ENCODE results near the gene CPB1.

The CPB1 gene

DNA sequence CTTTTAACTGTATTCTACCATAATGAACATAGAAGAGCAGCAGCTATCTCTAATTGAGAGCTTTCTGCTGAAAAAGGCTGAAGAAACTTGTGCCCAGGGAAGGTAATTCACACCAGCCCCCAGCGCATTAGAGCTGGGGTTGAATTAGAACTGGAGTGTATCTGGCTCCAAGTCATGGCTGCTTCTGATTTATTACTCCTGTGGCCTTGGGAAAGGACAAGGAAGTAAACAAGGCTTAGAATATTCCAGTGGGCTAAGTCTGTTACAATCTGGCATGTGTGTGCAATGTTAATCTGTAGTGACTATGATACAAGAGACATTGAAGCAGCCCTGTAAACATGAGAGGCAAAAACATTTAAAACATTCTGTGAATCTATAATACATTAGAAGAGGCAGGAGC is 55.6 kb downstream of the CPB1 start:
- no peak overlapping the region for H3K4me3 ChIP-seq (ENCODE audit: control insufficient read depth, low read depth, low read length)
- DNase-seq (ENCODE audit: low read depth), result no peak
- TF ChIP-seq, protein P1, sequence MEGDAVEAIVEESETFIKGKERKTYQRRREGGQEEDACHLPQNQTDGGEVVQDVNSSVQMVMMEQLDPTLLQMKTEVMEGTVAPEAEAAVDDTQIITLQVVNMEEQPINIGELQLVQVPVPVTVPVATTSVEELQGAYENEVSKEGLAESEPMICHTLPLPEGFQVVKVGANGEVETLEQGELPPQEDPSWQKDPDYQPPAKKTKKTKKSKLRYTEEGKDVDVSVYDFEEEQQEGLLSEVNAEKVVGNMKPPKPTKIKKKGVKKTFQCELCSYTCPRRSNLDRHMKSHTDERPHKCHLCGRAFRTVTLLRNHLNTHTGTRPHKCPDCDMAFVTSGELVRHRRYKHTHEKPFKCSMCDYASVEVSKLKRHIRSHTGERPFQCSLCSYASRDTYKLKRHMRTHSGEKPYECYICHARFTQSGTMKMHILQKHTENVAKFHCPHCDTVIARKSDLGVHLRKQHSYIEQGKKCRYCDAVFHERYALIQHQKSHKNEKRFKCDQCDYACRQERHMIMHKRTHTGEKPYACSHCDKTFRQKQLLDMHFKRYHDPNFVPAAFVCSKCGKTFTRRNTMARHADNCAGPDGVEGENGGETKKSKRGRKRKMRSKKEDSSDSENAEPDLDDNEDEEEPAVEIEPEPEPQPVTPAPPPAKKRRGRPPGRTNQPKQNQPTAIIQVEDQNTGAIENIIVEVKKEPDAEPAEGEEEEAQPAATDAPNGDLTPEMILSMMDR (conservative IDR thresholded peaks at IDR 0.05; ENCODE audit: control insufficient read depth, insufficient read depth, low read depth, low read length), result no peak

DNA sequence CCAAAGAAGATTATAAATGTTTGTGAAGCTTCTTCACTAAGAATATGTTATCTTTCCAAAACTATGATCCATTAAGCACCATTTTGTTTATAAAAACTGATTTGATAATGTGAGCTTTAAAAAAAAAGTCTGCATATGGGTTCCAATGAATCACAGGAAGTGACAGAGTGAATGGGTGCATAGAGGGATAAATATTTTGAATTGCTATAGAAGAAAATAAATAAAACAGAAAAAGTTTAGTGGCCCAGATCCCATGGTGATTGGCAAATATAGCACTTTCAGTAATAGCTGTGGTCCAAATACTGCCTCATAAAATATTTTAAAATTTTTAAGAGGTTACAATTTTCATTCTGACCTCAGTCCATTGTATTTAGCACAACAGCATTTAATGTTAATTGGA is 56.6 kb downstream of the CPB1 start:
- peak; percentile 24 for DNase-seq (ENCODE audit: low read depth)
- no peak overlapping the region for H3K4me3 ChIP-seq (ENCODE audit: control insufficient read depth, low read depth, low read length)
- TF ChIP-seq, protein P1 (conservative IDR thresholded peaks at IDR 0.05; ENCODE audit: control insufficient read depth, insufficient read depth, low read depth, low read length), result no peak

DNA sequence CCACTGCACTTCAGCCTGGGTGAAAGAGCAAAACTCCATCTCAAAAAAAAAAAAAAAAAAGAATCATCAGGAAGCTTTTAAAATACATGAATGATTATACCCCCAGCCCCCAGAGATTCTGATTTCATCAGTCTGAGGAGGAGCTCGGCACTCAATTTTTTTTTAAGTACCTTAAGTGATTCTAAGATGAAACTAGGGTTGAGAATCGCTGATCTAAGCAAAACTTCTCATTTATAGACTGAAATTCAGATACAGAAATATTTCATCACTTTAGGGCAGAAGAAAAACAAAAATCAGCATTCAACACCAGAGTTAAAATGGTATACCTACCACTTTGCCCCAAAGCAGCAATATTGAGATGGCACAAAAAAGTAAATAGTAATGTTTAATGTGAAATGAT is 62.2 kb downstream of the CPB1 start:
- DNase-seq (ENCODE audit: low read depth), result no peak
- TF ChIP-seq, protein P1 (conservative IDR thresholded peaks at IDR 0.05; ENCODE audit: control insufficient read depth, insufficient read depth, low read depth, low read length), result no peak
- no peak overlapping the region for H3K4me3 ChIP-seq (ENCODE audit: control insufficient read depth, low read depth, low read length)

DNA sequence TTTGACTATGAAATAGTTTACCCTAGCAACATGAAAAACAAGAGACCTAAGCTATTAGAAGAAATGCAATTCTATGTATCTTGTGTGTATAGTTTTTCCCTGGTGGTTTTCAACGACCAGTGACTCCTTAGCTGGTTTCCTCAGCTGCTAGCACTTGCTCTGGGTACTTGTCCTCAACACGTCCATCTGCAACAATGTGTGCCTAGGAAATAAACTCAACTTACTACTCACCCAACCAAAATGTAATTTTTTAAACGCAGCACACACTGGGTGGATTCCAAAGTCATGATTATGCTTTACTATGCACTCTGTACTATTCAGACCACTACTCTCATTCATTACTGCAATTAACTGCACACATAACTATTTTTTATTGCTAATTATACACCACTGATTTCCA is 68.5 kb downstream of the CPB1 start:
- H3K4me3 ChIP-seq (ENCODE audit: control insufficient read depth, low read depth, low read length), result no peak overlapping the region
- TF ChIP-seq, protein P1 (conservative IDR thresholded peaks at IDR 0.05; ENCODE audit: control insufficient read depth, insufficient read depth, low read depth, low read length), result no peak
- no peak for DNase-seq (ENCODE audit: low read depth)

DNA sequence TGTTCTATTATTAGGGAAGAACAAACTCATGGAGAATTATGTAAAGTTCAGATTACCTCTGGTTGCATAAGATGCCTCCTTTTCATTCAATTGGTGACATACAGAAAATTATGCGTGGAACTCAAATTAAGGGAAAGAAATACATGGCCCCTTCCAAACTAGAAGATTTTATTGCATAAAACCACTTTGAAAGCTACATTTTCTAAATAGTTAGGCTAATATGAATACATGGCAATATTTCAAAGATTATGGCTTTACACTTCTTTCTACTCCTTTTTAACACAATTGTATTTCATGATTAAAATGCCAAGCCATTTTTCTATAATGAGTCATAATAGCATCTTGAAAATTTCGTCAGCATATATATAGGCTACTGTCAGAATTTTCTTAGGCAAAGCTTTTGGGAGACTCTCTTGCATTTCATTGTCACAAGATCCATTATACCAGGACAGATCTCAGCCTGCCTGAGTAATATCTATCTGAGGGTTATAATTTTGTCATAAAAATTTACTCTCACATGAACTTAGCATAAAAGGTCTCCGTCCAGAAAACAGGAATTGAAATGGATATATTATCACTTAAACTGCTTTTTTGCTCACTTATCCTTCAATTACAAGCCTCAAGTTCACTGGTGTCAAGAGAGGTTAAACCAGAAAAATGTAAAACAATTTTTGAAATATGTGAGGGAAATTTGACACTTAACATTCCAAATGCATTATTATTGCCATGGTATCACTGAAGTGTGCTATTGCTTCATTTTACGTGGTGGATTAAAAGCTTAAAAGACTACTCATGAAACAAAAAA is 74.6 kb downstream of the CPB1 start:
- no peak overlapping the region for H3K4me3 ChIP-seq (ENCODE audit: control insufficient read depth, low read depth, low read length)
- peak; percentile 64 for DNase-seq (ENCODE audit: low read depth)
- TF ChIP-seq, protein P1 (conservative IDR thresholded peaks at IDR 0.05; ENCODE audit: control insufficient read depth, insufficient read depth, low read depth, low read length), result no peak

DNA sequence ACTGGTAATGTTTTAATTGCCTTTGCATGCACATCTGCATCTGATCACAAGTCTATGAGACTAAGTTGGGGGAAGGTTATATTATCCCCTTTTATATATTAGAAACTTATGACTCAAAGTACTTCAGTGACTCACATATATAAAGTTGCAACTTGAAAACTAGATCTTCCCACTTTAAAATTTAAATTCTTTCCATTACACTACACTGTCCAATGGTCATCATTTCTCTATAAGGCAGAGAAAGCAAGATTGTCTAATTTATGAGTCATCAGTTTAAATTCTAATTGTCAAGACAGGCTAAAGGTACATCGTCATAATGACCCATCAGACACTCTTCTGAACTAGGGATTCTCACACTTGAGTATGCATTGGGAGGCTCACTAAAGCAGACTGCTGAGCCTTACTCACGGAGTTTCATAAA is 75.4 kb downstream of the CPB1 start:
- peak; percentile 81 for DNase-seq (ENCODE audit: low read depth)
- no peak overlapping the region for H3K4me3 ChIP-seq (ENCODE audit: control insufficient read depth, low read depth, low read length)
- TF ChIP-seq, protein P1 (conservative IDR thresholded peaks at IDR 0.05; ENCODE audit: control insufficient read depth, insufficient read depth, low read depth, low read length), result no peak

Measured in fibroblast of mammary gland (primary cell).